H1 (cell line): ENCODE results near the gene ESD. TPM values are rescaled to one million over a fixed set of nuclear protein-coding genes. Genes with fewer than 3 reads are reported as not detected.

Experiments
- BCL11A ChIP-seq, 2 experiments: IDR thresholded peaks; one replicate each; pipeline ENCODE4 v1.6.1; 2011; ENCODE audit warnings: low read depth in 2 of 2, low read length in 2 of 2, mild to moderate bottlenecking in 2 of 2
- MAFK ChIP-seq: IDR thresholded peaks from 2 replicates; pipeline ENCODE4 v1.6.1; 2012; ENCODE audit warnings: low read depth, mild to moderate bottlenecking, improper control_type of control experiment, low read length
- SP4 ChIP-seq: IDR thresholded peaks from 2 replicates; pipeline ENCODE4 v1.6.1; 2012; ENCODE audit warnings: low read length, inconsistent platforms
- SRF ChIP-seq: IDR thresholded peaks from 2 replicates; pipeline ENCODE4 v1.6.1; 2011; ENCODE audit warnings: mild to moderate bottlenecking, low read depth, low read length, moderate library complexity
- SUZ12 ChIP-seq: fragments of 200-600 bp; sonication (generic); IDR thresholded peaks from 2 replicates; pipeline ENCODE4 v1.6.1; 2012; ENCODE audit warnings: mild to moderate bottlenecking, inconsistent platforms, low read length, moderate library complexity, mixed read lengths
- TEAD4 ChIP-seq: IDR thresholded peaks from 2 replicates; pipeline ENCODE4 v1.6.1; 2012; ENCODE audit warnings: low read depth, low read length, inconsistent platforms, mixed read lengths
- polyA plus RNA-seq, 7 experiments: library from polyadenylated mRNA; depleted of rRNA in 3 of 7; stranded (reverse) in 5 of 7; unstranded in 2 of 7; fragments of >200 nt in 5 of 7; fragments of 200-250 nt in 2 of 7; gene quantifications; 1 replicate in 5 of 7; 2 replicates in 1 of 7; 4 replicates in 1 of 7; pipeline versions ENCODE4 v1.2.1 to v1.2.3, GENCODE V29; 2011 to 2013; ENCODE audit warnings: missing spikeins in 2 of 7, mixed read lengths in 2 of 7
- total RNA-seq: library from RNA; stranded (reverse); fragmentation: NEBNext Ultra II Directional; extraction: Animal tissue kit (Norgen Biotek cat#: 25700); gene quantifications from 2 replicates; pipeline ENCODE4 v1.2.1, GENCODE V29; 2021
- TF ChIP-seq, protein P1 (sequence below): fragments of 300-600 bp; sonication (generic); IDR thresholded peaks from 2 replicates; pipeline ENCODE4 v1.7.1; 2012; ENCODE audit warnings: low read length, moderate library complexity, mild to moderate bottlenecking, inconsistent platforms; ENCODE audit not compliant: insufficient replicate concordance
- TF ChIP-seq, protein P2 (sequence below): IDR thresholded peaks from 2 replicates; pipeline ENCODE4 v1.6.1; 2011; ENCODE audit warnings: low read length, improper control_type of control experiment
- TF ChIP-seq, protein P3 (sequence below): IDR thresholded peaks from 2 replicates; pipeline ENCODE4 v1.6.1; 2012; ENCODE audit warnings: inconsistent platforms

Gene ESD
- total and polyA plus RNA-seq, 2 of the 8 experiments (the other 6 are each of a cell fraction or from before 2014, with no cell fraction given) = 40.3 to 55.8 TPM

DNA sequence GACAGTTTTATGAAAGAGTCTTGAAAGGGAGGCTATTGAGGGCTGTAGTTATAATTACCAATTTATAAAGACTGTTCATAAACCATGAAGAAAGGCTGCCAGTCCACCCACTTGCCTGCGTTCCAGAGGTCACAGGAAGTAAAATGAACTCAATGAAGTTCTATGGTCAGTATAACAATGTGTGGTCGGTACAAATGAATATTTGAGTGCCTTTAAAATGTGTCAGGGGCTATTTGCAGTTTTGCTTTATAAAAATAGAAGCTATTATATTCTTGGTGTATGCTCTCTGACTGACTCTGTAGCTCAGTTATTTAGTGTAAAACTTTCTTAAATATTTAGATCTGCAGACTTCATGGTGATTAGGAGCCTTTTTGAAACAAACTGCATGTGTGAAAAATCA, 47.0 kb downstream of the ESD start (continued):
- TF ChIP-seq, protein P1, sequence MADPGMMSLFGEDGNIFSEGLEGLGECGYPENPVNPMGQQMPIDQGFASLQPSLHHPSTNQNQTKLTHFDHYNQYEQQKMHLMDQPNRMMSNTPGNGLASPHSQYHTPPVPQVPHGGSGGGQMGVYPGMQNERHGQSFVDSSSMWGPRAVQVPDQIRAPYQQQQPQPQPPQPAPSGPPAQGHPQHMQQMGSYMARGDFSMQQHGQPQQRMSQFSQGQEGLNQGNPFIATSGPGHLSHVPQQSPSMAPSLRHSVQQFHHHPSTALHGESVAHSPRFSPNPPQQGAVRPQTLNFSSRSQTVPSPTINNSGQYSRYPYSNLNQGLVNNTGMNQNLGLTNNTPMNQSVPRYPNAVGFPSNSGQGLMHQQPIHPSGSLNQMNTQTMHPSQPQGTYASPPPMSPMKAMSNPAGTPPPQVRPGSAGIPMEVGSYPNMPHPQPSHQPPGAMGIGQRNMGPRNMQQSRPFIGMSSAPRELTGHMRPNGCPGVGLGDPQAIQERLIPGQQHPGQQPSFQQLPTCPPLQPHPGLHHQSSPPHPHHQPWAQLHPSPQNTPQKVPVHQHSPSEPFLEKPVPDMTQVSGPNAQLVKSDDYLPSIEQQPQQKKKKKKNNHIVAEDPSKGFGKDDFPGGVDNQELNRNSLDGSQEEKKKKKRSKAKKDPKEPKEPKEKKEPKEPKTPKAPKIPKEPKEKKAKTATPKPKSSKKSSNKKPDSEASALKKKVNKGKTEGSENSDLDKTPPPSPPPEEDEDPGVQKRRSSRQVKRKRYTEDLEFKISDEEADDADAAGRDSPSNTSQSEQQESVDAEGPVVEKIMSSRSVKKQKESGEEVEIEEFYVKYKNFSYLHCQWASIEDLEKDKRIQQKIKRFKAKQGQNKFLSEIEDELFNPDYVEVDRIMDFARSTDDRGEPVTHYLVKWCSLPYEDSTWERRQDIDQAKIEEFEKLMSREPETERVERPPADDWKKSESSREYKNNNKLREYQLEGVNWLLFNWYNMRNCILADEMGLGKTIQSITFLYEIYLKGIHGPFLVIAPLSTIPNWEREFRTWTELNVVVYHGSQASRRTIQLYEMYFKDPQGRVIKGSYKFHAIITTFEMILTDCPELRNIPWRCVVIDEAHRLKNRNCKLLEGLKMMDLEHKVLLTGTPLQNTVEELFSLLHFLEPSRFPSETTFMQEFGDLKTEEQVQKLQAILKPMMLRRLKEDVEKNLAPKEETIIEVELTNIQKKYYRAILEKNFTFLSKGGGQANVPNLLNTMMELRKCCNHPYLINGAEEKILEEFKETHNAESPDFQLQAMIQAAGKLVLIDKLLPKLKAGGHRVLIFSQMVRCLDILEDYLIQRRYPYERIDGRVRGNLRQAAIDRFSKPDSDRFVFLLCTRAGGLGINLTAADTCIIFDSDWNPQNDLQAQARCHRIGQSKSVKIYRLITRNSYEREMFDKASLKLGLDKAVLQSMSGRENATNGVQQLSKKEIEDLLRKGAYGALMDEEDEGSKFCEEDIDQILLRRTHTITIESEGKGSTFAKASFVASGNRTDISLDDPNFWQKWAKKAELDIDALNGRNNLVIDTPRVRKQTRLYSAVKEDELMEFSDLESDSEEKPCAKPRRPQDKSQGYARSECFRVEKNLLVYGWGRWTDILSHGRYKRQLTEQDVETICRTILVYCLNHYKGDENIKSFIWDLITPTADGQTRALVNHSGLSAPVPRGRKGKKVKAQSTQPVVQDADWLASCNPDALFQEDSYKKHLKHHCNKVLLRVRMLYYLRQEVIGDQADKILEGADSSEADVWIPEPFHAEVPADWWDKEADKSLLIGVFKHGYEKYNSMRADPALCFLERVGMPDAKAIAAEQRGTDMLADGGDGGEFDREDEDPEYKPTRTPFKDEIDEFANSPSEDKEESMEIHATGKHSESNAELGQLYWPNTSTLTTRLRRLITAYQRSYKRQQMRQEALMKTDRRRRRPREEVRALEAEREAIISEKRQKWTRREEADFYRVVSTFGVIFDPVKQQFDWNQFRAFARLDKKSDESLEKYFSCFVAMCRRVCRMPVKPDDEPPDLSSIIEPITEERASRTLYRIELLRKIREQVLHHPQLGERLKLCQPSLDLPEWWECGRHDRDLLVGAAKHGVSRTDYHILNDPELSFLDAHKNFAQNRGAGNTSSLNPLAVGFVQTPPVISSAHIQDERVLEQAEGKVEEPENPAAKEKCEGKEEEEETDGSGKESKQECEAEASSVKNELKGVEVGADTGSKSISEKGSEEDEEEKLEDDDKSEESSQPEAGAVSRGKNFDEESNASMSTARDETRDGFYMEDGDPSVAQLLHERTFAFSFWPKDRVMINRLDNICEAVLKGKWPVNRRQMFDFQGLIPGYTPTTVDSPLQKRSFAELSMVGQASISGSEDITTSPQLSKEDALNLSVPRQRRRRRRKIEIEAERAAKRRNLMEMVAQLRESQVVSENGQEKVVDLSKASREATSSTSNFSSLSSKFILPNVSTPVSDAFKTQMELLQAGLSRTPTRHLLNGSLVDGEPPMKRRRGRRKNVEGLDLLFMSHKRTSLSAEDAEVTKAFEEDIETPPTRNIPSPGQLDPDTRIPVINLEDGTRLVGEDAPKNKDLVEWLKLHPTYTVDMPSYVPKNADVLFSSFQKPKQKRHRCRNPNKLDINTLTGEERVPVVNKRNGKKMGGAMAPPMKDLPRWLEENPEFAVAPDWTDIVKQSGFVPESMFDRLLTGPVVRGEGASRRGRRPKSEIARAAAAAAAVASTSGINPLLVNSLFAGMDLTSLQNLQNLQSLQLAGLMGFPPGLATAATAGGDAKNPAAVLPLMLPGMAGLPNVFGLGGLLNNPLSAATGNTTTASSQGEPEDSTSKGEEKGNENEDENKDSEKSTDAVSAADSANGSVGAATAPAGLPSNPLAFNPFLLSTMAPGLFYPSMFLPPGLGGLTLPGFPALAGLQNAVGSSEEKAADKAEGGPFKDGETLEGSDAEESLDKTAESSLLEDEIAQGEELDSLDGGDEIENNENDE = no peak
- TF ChIP-seq SUZ12 = no peak
- TF ChIP-seq BCL11A (IDR thresholded peaks at IDR 0.05; ENCODE audit: low read depth in 2 of 2, low read length in 2 of 2) = no peak
- TF ChIP-seq SP4 = no peak
- TF ChIP-seq, protein P2, sequence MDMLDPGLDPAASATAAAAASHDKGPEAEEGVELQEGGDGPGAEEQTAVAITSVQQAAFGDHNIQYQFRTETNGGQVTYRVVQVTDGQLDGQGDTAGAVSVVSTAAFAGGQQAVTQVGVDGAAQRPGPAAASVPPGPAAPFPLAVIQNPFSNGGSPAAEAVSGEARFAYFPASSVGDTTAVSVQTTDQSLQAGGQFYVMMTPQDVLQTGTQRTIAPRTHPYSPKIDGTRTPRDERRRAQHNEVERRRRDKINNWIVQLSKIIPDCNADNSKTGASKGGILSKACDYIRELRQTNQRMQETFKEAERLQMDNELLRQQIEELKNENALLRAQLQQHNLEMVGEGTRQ = no peak
- TF ChIP-seq, protein P3, sequence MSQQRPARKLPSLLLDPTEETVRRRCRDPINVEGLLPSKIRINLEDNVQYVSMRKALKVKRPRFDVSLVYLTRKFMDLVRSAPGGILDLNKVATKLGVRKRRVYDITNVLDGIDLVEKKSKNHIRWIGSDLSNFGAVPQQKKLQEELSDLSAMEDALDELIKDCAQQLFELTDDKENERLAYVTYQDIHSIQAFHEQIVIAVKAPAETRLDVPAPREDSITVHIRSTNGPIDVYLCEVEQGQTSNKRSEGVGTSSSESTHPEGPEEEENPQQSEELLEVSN = no peak
- TF ChIP-seq MAFK = no peak
- no peak for TF ChIP-seq SRF
- TF ChIP-seq TEAD4 = no peak
- TF ChIP-seq, all 59 proteins: peak for 0
